Islet of Langerhans (tissue), 1 donor: Measurements from ENCODE around the gene CD200.
A peak's percentile ranks its signal among the peaks of the same experiment; 100 is the strongest.

Source experiments
- FAIRE-seq: peaks from one replicate; lab custom pipeline; 2011; peaks lifted over from hg19 to GRCh38; lab: Jason Lieb, UNC

The CD200 gene

DNA sequence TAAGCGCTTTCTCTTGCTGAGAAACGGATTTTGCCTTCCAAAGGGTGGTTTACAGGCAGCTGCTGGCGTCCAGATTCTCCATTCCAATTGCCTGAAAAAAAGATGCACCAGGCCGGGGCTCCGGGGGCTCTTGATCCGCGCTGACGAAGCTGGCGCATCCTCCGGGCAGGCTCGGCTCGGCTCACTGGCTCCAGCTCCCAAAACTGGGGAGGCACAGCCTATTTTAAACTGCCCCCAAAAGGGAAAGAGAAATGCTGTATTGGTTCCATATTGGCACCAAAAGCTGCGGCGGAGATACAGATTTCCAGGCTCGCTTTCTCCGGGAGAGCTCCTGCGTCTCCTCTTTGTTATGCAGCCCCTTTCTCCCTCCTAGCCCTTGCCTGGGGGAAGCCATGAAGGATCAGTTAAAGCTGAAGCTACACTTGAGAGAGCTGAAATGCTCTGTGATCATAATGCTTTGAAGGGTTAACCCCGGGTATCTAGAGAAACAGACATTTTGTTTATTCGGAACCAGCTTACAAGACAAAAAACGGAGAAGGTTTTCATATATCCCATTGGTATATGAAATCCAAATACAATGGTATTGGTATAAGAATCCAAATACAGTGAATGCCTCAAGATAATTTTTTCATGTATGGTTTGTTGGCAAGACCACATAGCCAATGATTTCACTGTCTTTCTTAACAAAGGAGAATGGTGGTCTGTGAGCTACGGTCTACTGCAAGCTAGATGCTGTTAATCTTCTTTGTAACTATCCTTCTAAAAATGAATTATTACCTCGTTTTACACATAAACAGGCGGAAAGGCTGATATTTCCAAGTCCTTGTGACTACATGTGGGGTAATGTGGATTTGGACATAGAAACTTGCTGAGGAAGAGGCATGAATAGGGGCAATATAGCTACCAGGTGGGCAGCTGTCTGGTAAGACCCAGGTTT is 693 bp downstream of the CD200 start:
- peak; percentile 71 for FAIRE-seq

- FAIRE-seq, result no peak
Measured at GRCh38 chr3:112334691-112335433, 1.9 kb downstream of the CD200 start.

- no peak for FAIRE-seq
Measured at GRCh38 chr3:112335434-112335781, 2.5 kb downstream of the CD200 start.

DNA sequence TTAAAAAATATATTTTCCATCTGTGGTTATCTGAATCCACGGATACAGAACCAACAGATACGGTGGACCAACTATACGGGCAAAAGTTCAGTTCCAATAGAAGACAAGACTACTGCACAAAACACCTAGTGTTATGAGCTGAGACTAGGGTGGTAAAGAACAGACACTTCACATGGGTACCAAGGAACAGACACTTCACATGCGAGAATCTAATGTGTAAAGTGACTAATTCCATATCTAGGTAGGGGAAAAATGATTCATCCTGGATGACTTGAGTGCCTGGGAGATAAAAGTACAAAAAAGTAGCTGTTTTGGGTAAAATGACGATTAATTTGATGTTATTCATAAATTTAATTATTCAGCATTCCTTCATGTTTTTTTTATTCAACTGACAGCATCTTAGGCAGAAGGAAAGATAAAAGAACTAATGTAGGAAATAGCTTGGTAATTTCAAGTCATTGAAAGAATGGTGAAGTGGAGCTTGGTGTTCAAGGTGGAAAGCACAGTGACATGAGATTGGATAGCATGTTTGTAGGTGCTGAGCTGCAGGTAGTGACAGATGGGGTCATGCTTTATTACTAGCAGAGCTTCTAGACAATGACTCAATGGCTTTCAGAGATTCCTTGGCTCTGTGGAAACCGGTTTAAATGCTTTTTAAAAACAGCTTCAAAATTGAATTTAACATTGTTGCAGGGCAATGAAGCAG is 5.2 kb downstream of the CD200 start:
- FAIRE-seq, result peak; percentile 90

DNA sequence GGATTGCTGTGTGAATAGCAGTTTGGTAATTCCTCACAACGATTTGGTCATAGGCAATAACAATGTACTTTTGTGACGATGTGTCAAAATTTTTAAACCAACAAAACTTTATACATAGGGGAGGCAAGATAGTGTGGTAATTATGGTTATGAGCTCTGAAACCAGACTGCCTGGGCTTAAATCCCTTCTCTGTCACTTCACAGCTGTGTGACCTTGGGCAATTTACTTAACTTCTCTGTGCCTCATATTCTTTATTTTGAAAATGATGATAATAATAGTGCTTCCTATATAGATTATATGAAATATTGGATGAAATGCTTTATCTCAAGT is 5.7 kb downstream of the CD200 start:
- no peak for FAIRE-seq

- peak; percentile 9 for FAIRE-seq
Measured at GRCh38 chr3:112339134-112339533, 6.2 kb downstream of the CD200 start.

DNA sequence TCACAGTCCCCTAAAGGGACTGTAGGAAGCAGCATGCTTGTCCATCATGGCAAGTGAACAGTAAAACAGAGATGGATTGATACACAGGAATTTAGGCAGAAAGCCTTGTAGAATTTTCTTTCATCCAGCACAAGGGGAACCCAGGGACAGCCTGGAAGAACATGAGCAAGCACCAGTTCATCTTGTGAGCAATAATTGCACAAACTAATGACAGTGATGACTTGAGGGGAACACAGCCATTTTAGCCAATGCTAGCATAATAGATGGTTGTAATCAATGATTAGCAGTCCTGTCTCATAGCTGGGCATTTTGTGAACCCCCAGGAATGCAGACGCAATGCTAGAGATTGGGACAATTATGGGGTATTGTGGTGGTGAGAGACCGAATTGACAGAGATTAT is 6.7 kb downstream of the CD200 start:
- FAIRE-seq, result no peak

GRCh38 chr3:112341386-112341785 is 8.4 kb downstream of the CD200 start:
- FAIRE-seq, result no peak

GRCh38 chr3:112345681-112346080 is 12.7 kb downstream of the CD200 start:
- FAIRE-seq, result no peak

GRCh38 chr3:112346491-112347122 is 13.7 kb downstream of the CD200 start:
- FAIRE-seq, result no peak

DNA sequence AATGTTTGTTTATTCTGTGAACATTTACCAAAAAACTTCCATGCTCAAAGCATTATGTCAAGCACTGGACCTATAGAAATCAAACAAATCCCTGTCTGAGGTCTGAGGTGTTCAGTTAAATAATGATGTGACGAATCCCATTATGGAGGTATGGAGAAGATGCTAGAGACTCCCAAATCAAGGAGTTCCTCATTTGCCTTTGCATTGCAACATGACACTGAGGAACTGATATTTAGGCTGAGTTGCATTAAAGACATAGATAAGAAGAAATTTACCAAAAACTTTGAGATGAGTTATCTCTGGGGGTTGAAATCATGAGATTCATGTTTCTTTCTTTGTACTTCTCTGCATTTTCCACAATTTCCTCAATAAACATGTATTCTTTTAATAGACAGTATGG is 16.0 kb downstream of the CD200 start:
- FAIRE-seq, result no peak

DNA sequence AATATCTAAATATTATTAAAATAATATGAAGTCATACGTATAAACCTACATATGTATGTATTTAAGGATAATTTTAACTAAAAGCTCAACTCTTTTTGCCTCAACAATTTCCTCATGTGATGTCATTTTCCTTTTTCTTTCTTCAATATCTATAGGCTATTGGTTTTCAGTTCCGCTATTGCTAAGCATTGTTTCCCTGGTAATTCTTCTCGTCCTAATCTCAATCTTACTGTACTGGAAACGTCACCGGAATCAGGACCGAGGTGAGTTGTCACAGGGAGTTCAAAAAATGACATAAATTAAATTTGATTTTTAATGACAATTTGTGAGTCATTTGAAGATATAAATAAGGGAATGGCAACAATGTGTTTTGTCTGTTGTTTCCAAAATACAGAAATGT is 16.6 kb downstream of the CD200 start:
- FAIRE-seq, result no peak

DNA sequence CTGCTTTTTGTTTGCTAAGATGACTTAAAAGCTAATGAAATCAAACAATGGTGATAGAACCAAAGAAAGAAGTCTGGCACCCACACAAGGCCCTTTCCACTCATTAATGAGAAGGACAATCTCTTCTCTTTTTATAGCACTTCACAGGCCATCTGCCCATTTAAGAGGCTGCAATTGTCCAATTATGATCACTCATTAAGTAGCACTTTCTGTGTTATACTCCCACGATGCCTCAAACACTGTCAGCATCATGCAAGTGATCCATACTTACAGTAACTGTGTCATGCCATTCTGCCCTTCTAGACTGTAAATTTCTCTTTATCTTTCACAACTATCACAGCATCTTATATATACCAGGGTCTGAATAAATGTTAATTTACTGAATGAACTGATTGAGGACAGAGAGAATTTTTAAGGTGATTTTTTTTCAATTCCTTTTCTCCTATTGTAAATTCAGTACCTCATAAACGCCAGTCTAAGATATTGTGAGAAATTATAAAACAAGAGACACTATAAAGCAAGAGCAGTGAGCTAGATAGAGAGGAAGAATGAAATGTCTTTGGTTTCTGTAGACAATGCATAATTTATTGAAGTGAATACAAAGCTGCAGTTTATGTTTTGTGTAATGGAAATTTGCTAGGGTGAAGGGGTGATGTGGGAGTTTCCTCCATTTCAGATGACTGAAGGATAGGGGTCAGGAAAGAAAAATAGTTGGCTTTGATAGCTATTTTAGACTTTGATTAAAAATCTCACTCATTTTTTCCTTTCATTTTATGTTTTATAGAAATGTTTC is 17.3 kb downstream of the CD200 start:
- peak; percentile 21 for FAIRE-seq

GRCh38 chr3:112351036-112351435 is 18.1 kb downstream of the CD200 start:
- no peak for FAIRE-seq

- FAIRE-seq, result no peak
Measured at GRCh38 chr3:112351823-112352222, 18.9 kb downstream of the CD200 start.

- no peak for FAIRE-seq
Measured at GRCh38 chr3:112352720-112353119, 19.8 kb downstream of the CD200 start.

GRCh38 chr3:112353365-112353764 is 20.4 kb downstream of the CD200 start:
- no peak for FAIRE-seq

GRCh38 chr3:112354642-112355306 is 21.8 kb downstream of the CD200 start:
- FAIRE-seq, result no peak

DNA sequence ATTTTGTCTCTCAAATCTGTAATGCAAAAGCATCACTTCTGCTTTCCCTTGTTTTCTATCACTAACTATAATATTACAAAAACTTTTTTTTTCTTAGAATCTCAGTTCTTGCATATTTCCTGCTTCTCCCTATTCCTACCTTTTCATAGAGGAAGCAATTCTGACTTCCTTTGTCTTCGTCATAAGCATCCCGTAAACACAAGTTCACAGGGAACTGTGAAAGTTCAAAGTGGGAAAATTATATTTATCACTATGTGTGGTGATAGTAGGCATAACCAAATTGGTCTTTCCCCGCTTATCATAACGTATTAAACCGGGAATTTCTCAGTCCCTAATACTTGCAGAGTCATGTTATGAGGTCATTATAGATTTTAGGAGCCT is 22.3 kb downstream of the CD200 start:
- FAIRE-seq, result no peak

- no peak for FAIRE-seq
Measured at GRCh38 chr3:112357930-112358780, 25.2 kb downstream of the CD200 start.
